GM19023 (cell line): Measurements from ENCODE around the gene CCIN.
"Not testable (repeated sequence)": the region's sequence is repeated elsewhere in the genome, so short reads cannot be mapped to it uniquely, and the experiment has no call there.

Experiments
- ATAC-seq: cut with Tn5 transposase; IDR thresholded peaks from one replicate; pipeline ENCODE4 v1.9.1; 2021; ENCODE audit warnings: mild to moderate bottlenecking, moderate library complexity; ENCODE audit not compliant: unreplicated experiment

Gene CCIN

GRCh38 chr9:36158122-36158521 is 11.1 kb upstream of the CCIN start:
- no peak for ATAC-seq

GRCh38 chr9:36158917-36159316 is 10.3 kb upstream of the CCIN start:
- no peak for ATAC-seq

- not testable (repeated sequence) for ATAC-seq
These were observed 9.7 kb upstream of the CCIN start for GRCh38 chr9:36159509-36159908.

- ATAC-seq, result not testable (repeated sequence)
These were observed 9.1 kb upstream of the CCIN start for GRCh38 chr9:36160126-36160525.

GRCh38 chr9:36161187-36161586 is 8.0 kb upstream of the CCIN start:
- ATAC-seq, result no peak

- ATAC-seq, result no peak
These were observed 6.9 kb upstream of the CCIN start for GRCh38 chr9:36162211-36162738.

GRCh38 chr9:36163049-36163785 is 6.0 kb upstream of the CCIN start:
- ATAC-seq, result no peak

GRCh38 chr9:36163786-36164170 is 5.4 kb upstream of the CCIN start:
- no peak for ATAC-seq

- ATAC-seq, result no peak
These were observed 4.8 kb upstream of the CCIN start for GRCh38 chr9:36164372-36164771.

- ATAC-seq, result no peak
These were observed 4.2 kb upstream of the CCIN start for GRCh38 chr9:36164989-36165388.

- no peak for ATAC-seq
These were observed 3.4 kb upstream of the CCIN start for GRCh38 chr9:36165826-36166167.

- ATAC-seq, result peak; percentile 85
These were observed 2.8 kb upstream of the CCIN start for GRCh38 chr9:36166168-36166927.

GRCh38 chr9:36169708-36170107 is 520 bp downstream of the CCIN start:
- ATAC-seq, result no peak

GRCh38 chr9:36170531-36170930 is 1.3 kb downstream of the CCIN start:
- ATAC-seq, result no peak

GRCh38 chr9:36173861-36174260 is 4.7 kb downstream of the CCIN start:
- ATAC-seq, result no peak

GRCh38 chr9:36174271-36174670 is 5.1 kb downstream of the CCIN start:
- no peak for ATAC-seq

- ATAC-seq, result no peak
These were observed 5.5 kb downstream of the CCIN start for GRCh38 chr9:36174731-36175130.

GRCh38 chr9:36175209-36175608 is 6.0 kb downstream of the CCIN start:
- not testable (repeated sequence) for ATAC-seq

- ATAC-seq, result not testable (repeated sequence)
These were observed 7.3 kb downstream of the CCIN start for GRCh38 chr9:36176496-36176895.

- ATAC-seq, result no peak
These were observed 8.4 kb downstream of the CCIN start for GRCh38 chr9:36177571-36177970.

- ATAC-seq, result not testable (repeated sequence)
These were observed 11.1 kb downstream of the CCIN start for GRCh38 chr9:36180243-36180642.

- ATAC-seq, result no peak
These were observed 18.2 kb downstream of the CCIN start for GRCh38 chr9:36187414-36187813.
